Breast epithelium (tissue), 3 donors: ENCODE data around the gene ADGRL3.

Experiments
- CTCF ChIP-seq, 3 donors: fragments of 450-650 bp; IDR thresholded peaks; one replicate each; pipeline ENCODE4 v1.5.1; 2016 to 2017; ENCODE audit warnings: antibody characterized with exemption in 3 of 3, mild to moderate bottlenecking in 3 of 3, moderate library complexity in 3 of 3
- POLR2A ChIP-seq: fragments of 450-650 bp; IDR thresholded peaks from one replicate; pipeline ENCODE4 v1.6.1; 2016; ENCODE audit warnings: antibody characterized with exemption, mild to moderate bottlenecking, moderate library complexity
- POLR2AphosphoS5 ChIP-seq, 3 donors: sonication (generic); formaldehyde crosslinking; IDR thresholded peaks; one replicate each; pipeline ENCODE4 v1.6.1; 2017; ENCODE audit warnings: antibody characterized with exemption in 3 of 3

DNA sequence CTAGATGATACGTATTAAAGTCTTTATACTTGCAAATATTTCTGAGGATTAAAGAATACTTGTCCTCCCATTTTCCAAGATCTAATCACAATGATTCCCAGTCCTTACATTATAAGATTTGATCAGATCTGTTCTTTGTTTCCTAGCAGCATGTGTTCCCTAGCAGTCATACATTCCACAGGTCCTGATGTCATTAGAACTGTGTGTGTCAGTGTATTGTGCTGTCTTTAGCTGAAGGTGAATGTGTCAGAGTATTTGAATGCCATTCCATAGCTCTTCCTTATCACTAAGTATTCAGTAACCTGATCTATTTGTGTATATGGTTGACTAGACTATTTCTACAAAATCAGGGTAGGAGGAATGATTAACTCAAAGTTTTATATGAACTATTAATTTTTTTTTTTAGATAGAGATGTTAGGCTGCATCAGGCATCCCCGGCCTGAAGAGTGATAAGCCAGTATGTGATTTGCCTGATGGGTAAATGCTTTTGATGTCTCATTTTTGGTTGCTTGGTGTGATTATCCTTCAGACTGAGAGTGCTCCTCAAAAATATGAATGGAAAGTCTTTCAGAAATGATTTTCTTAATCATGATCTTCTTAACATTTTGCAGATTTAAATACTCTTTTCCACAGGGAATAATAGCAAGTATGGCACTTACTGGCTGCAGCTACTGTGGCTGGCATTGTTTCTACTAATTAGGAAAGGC is 4.4 kb downstream of the ADGRL3 start:
- TF ChIP-seq CTCF (IDR thresholded peaks at IDR 0.05) (no peak), POLR2AphosphoS5 (IDR thresholded peaks at IDR 0.05) (no peak), POLR2A (no peak)
